IMR-90 (cell line): Measurements from ENCODE around the gene ADGRA3. TPM values are rescaled to one million over a fixed set of nuclear protein-coding genes. Genes with fewer than 3 reads are reported as not detected.

Source experiments
- ATAC-seq: fragments of 200-7000 bp; cut with Tn5 transposase; 2 replicates; pipeline ENCODE4 v1.9.1; 2020; ENCODE audit warnings: low read depth, mild to moderate bottlenecking, moderate library complexity
- BruUV-seq: library from RNA; stranded (reverse); fragments of 400-500 nt; replicated peaks from 2 replicates; lab custom pipeline; 2021; lab: Mats Ljungman, UMichigan
- CTCF ChIA-PET: fragments of 300-600 bp; formaldehyde crosslinking; extraction: SDS; loops from one replicate; lab custom pipeline; 2021; ENCODE audit warnings: antibody characterized with exemption; lab: Yijun Ruan, JAX
- POLR2A ChIA-PET: fragments of 300-600 bp; sonication (Branson Sonifier 250); formaldehyde crosslinking; loops from one replicate; lab custom pipeline; 2022; ENCODE audit warnings: antibody characterized with exemption; ENCODE audit not compliant: unreplicated experiment; lab: Charles Lee
- DNase-seq: peaks from one replicate; pipeline ENCODE4 v3.0.0; 2013
- H2AFZ ChIP-seq: replicated peaks from 2 replicates; pipeline ENCODE3; 2013; ENCODE audit warnings: low read length, mild to moderate bottlenecking; ENCODE audit not compliant: poor library complexity
- H2AK5ac ChIP-seq: 2 replicates; pipeline ENCODE4 v1.6.1; 2013; ENCODE audit warnings: low read depth, low read length, inconsistent platforms
- H2AK9ac ChIP-seq: replicated peaks from 2 replicates; pipeline ENCODE3; 2013; ENCODE audit warnings: mild to moderate bottlenecking, low read depth, low read length, moderate library complexity; ENCODE audit not compliant: poor library complexity
- H2BK120ac ChIP-seq: 2 replicates; pipeline ENCODE4 v1.6.1; 2013; ENCODE audit warnings: low read depth, low read length, inconsistent platforms
- H2BK15ac ChIP-seq: 3 replicates; pipeline ENCODE4 v1.6.1; 2013; ENCODE audit warnings: low read depth, low read length, inconsistent platforms
- H2BK20ac ChIP-seq: 2 replicates; pipeline ENCODE4 v1.6.1; 2013; ENCODE audit warnings: low read depth, mild to moderate bottlenecking, inconsistent platforms, low read length, moderate library complexity
- H2BK5ac ChIP-seq: 2 replicates; pipeline ENCODE4 v1.6.1; 2013; ENCODE audit warnings: mild to moderate bottlenecking, low read depth, low read length, inconsistent platforms; ENCODE audit not compliant: poor library complexity, severe bottlenecking
- H3K14ac ChIP-seq: replicated peaks from 2 replicates; pipeline ENCODE4 v1.6.1; 2013; ENCODE audit warnings: low read depth, low read length, inconsistent platforms
- H3K18ac ChIP-seq: 2 replicates; pipeline ENCODE4 v1.6.1; 2013; ENCODE audit warnings: low read depth, low read length, control low read depth
- H3K23ac ChIP-seq: 2 replicates; pipeline ENCODE4 v1.6.1; 2013; ENCODE audit warnings: low read depth, low read length, inconsistent platforms
- H3K27ac ChIP-seq: 2 replicates; pipeline ENCODE4 v1.5.1; 2013; ENCODE audit warnings: mild to moderate bottlenecking, control low read depth, low read length; ENCODE audit not compliant: insufficient read depth
- H3K27me3 ChIP-seq: 2 replicates; pipeline ENCODE4 v1.6.1; 2013; ENCODE audit warnings: low read length; ENCODE audit not compliant: control insufficient read depth, insufficient read depth
- H3K36me3 ChIP-seq: 2 replicates; pipeline ENCODE4 v1.6.1; 2013; ENCODE audit warnings: low read length, mixed read lengths; ENCODE audit not compliant: control insufficient read depth, insufficient read depth
- H3K4ac ChIP-seq: 2 replicates; pipeline ENCODE4 v1.6.1; 2013; ENCODE audit warnings: low read depth, low read length, inconsistent platforms
- H3K4me1 ChIP-seq: 2 replicates; pipeline ENCODE4 v1.6.1; 2013; ENCODE audit warnings: low read length, mixed read lengths; ENCODE audit not compliant: control insufficient read depth, insufficient read depth
- H3K4me2 ChIP-seq: 2 replicates; pipeline ENCODE4 v1.6.1; 2013; ENCODE audit warnings: low read depth, mild to moderate bottlenecking, control low read depth, low read length, moderate library complexity
- H3K4me3 ChIP-seq: 2 replicates; pipeline ENCODE4 v1.5.1; 2013; ENCODE audit warnings: low read depth, mild to moderate bottlenecking, control low read depth, low read length, moderate library complexity; ENCODE audit not compliant: insufficient read depth
- H3K56ac ChIP-seq: 2 replicates; pipeline ENCODE4 v1.6.1; 2013; ENCODE audit warnings: low read length, inconsistent platforms; ENCODE audit not compliant: insufficient read depth; ENCODE audit errors: extremely low read depth
- H3K79me1 ChIP-seq, 2 experiments: 2 replicates each; pipeline ENCODE4 v1.6.1; 2013; ENCODE audit warnings: low read length in 2 of 2, inconsistent platforms in 1 of 2, low read depth in 1 of 2
- H3K9ac ChIP-seq: 2 replicates; pipeline ENCODE4 v1.6.1; 2013; ENCODE audit warnings: low read depth, low read length, control low read depth
- H3K9me1 ChIP-seq: 2 replicates; pipeline ENCODE4 v1.6.1; 2013; ENCODE audit warnings: low read length, inconsistent platforms; ENCODE audit not compliant: insufficient read depth
- H3K9me3 ChIP-seq: 2 replicates; pipeline ENCODE4 v1.6.1; 2013; ENCODE audit warnings: low read length; ENCODE audit not compliant: control insufficient read depth, insufficient read depth
- H4K20me1 ChIP-seq: 2 replicates; pipeline ENCODE4 v1.6.1; 2013; ENCODE audit warnings: low read length, inconsistent platforms; ENCODE audit not compliant: insufficient read depth
- H4K5ac ChIP-seq: 2 replicates; pipeline ENCODE4 v1.6.1; 2013; ENCODE audit warnings: mild to moderate bottlenecking, low read depth, low read length, control low read depth
- H4K8ac ChIP-seq, 2 experiments: 2 replicates each; pipeline ENCODE4 v1.6.1; 2013; ENCODE audit warnings: low read depth in 2 of 2, low read length in 2 of 2, control low read depth in 1 of 2, inconsistent platforms in 1 of 2
- H4K91ac ChIP-seq: 2 replicates; pipeline ENCODE4 v1.6.1; 2013; ENCODE audit warnings: low read depth, low read length, inconsistent platforms; ENCODE audit not compliant: insufficient read depth
- BHLHE40 ChIP-seq: fragments of 150-350 bp; IDR thresholded peaks from 2 replicates; pipeline ENCODE4 v1.6.1; 2016; ENCODE audit warnings: mild to moderate bottlenecking, low read depth, low read length
- CEBPB ChIP-seq: IDR thresholded peaks from 2 replicates; pipeline ENCODE4 v1.6.1; 2012; ENCODE audit warnings: low read depth, low read length, improper control_type of control experiment
- CHD1 ChIP-seq: IDR thresholded peaks from 2 replicates; pipeline ENCODE4 v1.6.1; 2012; ENCODE audit warnings: low read depth, low read length, improper control_type of control experiment
- FOS ChIP-seq: fragments of 150-350 bp; IDR thresholded peaks from 2 replicates; pipeline ENCODE4 v1.6.1; 2016; ENCODE audit warnings: low read depth, low read length
- MAFK ChIP-seq: IDR thresholded peaks from 2 replicates; pipeline ENCODE4 v1.6.1; 2012; ENCODE audit warnings: low read depth, low read length, improper control_type of control experiment
- MAZ ChIP-seq: IDR thresholded peaks from 2 replicates; pipeline ENCODE4 v1.6.1; 2012; ENCODE audit warnings: low read depth, mild to moderate bottlenecking, low read length, improper control_type of control experiment, moderate library complexity, borderline replicate concordance
- MXI1 ChIP-seq: IDR thresholded peaks from 2 replicates; pipeline ENCODE4 v1.6.1; 2012; ENCODE audit warnings: low read depth, mild to moderate bottlenecking, low read length, moderate library complexity, borderline replicate concordance
- NFE2L2 ChIP-seq: fragments of 150-350 bp; IDR thresholded peaks from 2 replicates; pipeline ENCODE4 v1.6.1; 2016; ENCODE audit warnings: low read depth, mild to moderate bottlenecking, low read length
- POLR2A ChIP-seq: IDR thresholded peaks from 2 replicates; pipeline ENCODE4 v1.6.1; 2012; ENCODE audit warnings: mild to moderate bottlenecking, low read depth, low read length
- RAD21 ChIP-seq: IDR thresholded peaks from 2 replicates; pipeline ENCODE4 v1.6.1; 2012; ENCODE audit warnings: low read length, improper control_type of control experiment
- RCOR1 ChIP-seq: IDR thresholded peaks from 2 replicates; pipeline ENCODE4 v1.6.1; 2012; ENCODE audit warnings: mild to moderate bottlenecking, low read length, improper control_type of control experiment; ENCODE audit not compliant: insufficient replicate concordance
- RFX5 ChIP-seq: IDR thresholded peaks from 2 replicates; pipeline ENCODE4 v1.8.0; 2012; ENCODE audit warnings: low read depth, mild to moderate bottlenecking, low read length, moderate library complexity
- SMC3 ChIP-seq: fragments of 150-350 bp; IDR thresholded peaks from 2 replicates; pipeline ENCODE4 v1.6.1; 2016; ENCODE audit warnings: low read depth, mild to moderate bottlenecking, antibody characterized with exemption, low read length, moderate library complexity
- WGBS, 2 experiments: methylation state at CpG; one replicate each; pipeline versions ENCODE4 v1.1.5 to v1.1.7; 2013; ENCODE audit warnings: missing lambda C conversion rate in 2 of 2; ENCODE audit not compliant: insufficient read length in 1 of 2; ENCODE audit errors: extremely low coverage in 2 of 2; 5-methylcytosine and 5-hydroxymethylcytosine counted together
- dilution Hi-C: fragments of 300-500 bp; cut with HindIII; formaldehyde crosslinking; loops from one replicate; pipeline ENCODE4 v1.14.3; 2018; ENCODE audit warnings: low sequenced_read_pairs; ENCODE audit not compliant: unreplicated experiment
- in situ Hi-C: fragments of 300-500 bp; cut with MboI; formaldehyde crosslinking; loops from 3 replicates; pipeline ENCODE4 v1.14.3; 2019; ENCODE audit warnings: low sequenced_read_pairs, inconsistent platforms, mixed read lengths
- intact Hi-C: fragments of 100-400 bp; cut with micrococcal nuclease; formaldehyde crosslinking; loops from 2 replicates; pipeline ENCODE4 v1.10.0; 2022
- polyA plus RNA-seq, 3 experiments: library from polyadenylated mRNA; depleted of rRNA; stranded (reverse); fragments of >200 nt; gene quantifications; 2 replicates each; pipeline ENCODE4 v1.2.3, GENCODE V29; 2012; ENCODE audit warnings: low replicate concordance in 1 of 3
- total RNA-seq: library from RNA; depleted of rRNA; stranded (reverse); fragments of >200 nt; gene quantifications from 2 replicates; pipeline ENCODE4 v1.2.3, GENCODE V29; 2012
- TF ChIP-seq, protein P1 (sequence below): fragments of 150-350 bp; IDR thresholded peaks from 2 replicates; pipeline ENCODE4 v1.6.1; 2017; ENCODE audit warnings: mild to moderate bottlenecking, antibody characterized with exemption, low read length, low read depth
- TF ChIP-seq, protein P2 (sequence below): fragments of 150-350 bp; IDR thresholded peaks from 2 replicates; pipeline ENCODE4 v1.6.1; 2016; ENCODE audit warnings: low read depth, mild to moderate bottlenecking, low read length, moderate library complexity, borderline replicate concordance
- TF ChIP-seq, protein P3 (sequence below): conservative IDR thresholded peaks from 2 replicates; pipeline ENCODE4 v1.5.1; 2012; ENCODE audit warnings: mild to moderate bottlenecking, low read depth, low read length, improper control_type of control experiment

ADGRA3 gene
- total and polyA plus RNA-seq, 2 of the 4 experiments (the other 2 are of a cell fraction), result 20.1 to 28.0 TPM

DNA sequence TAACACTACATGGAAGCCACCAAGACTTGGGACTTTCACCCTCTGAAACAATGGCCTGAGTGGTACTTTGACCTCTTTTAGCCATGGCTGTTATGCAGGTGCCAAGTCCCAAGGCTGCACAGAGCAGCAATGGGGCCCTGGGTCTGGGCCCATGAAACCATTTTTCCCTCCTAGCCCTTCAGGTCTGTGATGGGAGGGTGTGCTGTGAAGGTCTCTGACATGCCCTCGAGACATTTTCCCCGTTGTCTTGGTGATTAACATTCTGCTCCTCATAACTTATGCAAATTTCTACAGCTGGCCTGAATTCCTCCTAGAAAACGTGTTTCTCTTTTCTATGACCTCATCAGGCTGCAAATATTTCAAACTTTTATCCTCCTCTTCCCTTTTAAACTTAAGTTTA, 30.4 kb upstream of the ADGRA3 start:
- Histone ChIP-seq H3K4me1 (no peaks in the 10 kb centered on the region), H2AK9ac (no peak overlapping the region), H2BK120ac (no peak overlapping the region), H3K9me1 (no peaks in the 10 kb centered on the region), H4K8ac (no peak overlapping the region), H2AK5ac (no peak overlapping the region), H3K18ac (no peak overlapping the region), H2BK15ac (no peak overlapping the region), H2BK20ac (no peak overlapping the region), H3K14ac (no peak overlapping the region), H3K27me3 (no peaks in the 10 kb centered on the region), H3K27ac (no peak overlapping the region), H3K56ac (no peak overlapping the region), H3K9me3 (0 out of 2 replicates have a peak, but pooled peaks cover 2% of the 10 kb centered on the region), H3K4me3 (no peak overlapping the region), H2BK5ac (no peak overlapping the region), H4K20me1 (no peaks in the 10 kb centered on the region), H3K23ac (no peak overlapping the region), H3K4ac (no peak overlapping the region), H3K36me3 (no peaks in the 10 kb centered on the region), H3K9ac (no peak overlapping the region), H3K79me1 (no peaks in the 10 kb centered on the region), H4K5ac (no peak overlapping the region), H2AFZ (no peak overlapping the region), H3K4me2 (no peak overlapping the region), H4K91ac (no peak overlapping the region)
- no peak for TF ChIP-seq BHLHE40
- TF ChIP-seq, protein P1, sequence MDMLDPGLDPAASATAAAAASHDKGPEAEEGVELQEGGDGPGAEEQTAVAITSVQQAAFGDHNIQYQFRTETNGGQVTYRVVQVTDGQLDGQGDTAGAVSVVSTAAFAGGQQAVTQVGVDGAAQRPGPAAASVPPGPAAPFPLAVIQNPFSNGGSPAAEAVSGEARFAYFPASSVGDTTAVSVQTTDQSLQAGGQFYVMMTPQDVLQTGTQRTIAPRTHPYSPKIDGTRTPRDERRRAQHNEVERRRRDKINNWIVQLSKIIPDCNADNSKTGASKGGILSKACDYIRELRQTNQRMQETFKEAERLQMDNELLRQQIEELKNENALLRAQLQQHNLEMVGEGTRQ, result no peak
- no peak for TF ChIP-seq FOS
- no peak for TF ChIP-seq RAD21
- TF ChIP-seq, protein P2, sequence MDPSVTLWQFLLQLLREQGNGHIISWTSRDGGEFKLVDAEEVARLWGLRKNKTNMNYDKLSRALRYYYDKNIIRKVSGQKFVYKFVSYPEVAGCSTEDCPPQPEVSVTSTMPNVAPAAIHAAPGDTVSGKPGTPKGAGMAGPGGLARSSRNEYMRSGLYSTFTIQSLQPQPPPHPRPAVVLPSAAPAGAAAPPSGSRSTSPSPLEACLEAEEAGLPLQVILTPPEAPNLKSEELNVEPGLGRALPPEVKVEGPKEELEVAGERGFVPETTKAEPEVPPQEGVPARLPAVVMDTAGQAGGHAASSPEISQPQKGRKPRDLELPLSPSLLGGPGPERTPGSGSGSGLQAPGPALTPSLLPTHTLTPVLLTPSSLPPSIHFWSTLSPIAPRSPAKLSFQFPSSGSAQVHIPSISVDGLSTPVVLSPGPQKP, result no peak
- TF ChIP-seq MAFK, result no peak
- no peak for TF ChIP-seq SMC3
- no peak for TF ChIP-seq RFX5
- no peak for TF ChIP-seq RCOR1
- TF ChIP-seq CEBPB, result no peak
- no peak for TF ChIP-seq MAZ
- TF ChIP-seq, protein P3, sequence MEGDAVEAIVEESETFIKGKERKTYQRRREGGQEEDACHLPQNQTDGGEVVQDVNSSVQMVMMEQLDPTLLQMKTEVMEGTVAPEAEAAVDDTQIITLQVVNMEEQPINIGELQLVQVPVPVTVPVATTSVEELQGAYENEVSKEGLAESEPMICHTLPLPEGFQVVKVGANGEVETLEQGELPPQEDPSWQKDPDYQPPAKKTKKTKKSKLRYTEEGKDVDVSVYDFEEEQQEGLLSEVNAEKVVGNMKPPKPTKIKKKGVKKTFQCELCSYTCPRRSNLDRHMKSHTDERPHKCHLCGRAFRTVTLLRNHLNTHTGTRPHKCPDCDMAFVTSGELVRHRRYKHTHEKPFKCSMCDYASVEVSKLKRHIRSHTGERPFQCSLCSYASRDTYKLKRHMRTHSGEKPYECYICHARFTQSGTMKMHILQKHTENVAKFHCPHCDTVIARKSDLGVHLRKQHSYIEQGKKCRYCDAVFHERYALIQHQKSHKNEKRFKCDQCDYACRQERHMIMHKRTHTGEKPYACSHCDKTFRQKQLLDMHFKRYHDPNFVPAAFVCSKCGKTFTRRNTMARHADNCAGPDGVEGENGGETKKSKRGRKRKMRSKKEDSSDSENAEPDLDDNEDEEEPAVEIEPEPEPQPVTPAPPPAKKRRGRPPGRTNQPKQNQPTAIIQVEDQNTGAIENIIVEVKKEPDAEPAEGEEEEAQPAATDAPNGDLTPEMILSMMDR, result no peak
- no peak for TF ChIP-seq NFE2L2
- no peak for TF ChIP-seq CHD1
- TF ChIP-seq POLR2A, result no peak
- no peak for TF ChIP-seq MXI1
- POLR2A ChIA-PET, result no interaction called here
- CTCF ChIA-PET, result no interaction called here
- no peak for ATAC-seq
- in situ Hi-C loops (no loop called here), dilution Hi-C loops (no loop called here), intact Hi-C loops (no loop called here)
- DNase-seq, result no peak
- WGBS, 2 experiments, result 20% methylated on average over 1 of the region's 3 CpGs; no CpG with 5 or more reads in 1 of the 2 experiments
- BruUV-seq, result no TSS peak
